ENCODE measurements around the gene SIM1.

DNA sequence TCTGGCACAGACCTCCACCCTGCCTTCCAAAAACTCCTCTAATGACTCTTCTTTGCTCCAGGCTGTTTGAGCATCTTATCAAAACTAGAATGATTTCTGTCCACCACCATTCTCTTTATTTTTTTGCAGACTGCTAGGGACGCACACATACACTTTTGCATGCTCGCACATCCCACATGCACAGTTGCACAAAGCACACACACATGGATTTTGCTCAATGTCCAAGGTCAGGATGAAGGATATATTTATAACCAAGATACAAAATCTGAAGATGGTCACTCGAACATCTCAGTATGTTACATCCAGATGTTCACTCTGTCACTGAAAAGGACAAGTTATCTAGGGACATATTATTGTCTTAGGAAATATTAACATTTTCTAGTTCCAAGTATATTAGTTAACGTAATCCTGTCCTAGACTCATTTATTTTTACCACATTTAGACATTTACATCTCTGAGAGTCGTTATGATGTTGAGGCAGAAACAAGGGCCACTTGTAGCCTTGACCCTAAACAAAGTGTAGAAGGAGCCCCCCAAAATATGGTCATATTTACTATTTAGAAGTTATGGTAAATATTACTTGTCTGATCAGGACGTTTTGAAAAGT is 3.4 kb upstream of the SIM1 start:
- TF ChIP-seq GATA3 (IDR thresholded peaks at IDR 0.05; ENCODE audit: low read depth, low read length) = no peak
- TF ChIP-seq GATA2 (IDR thresholded peaks at IDR 0.05; ENCODE audit: low read depth, low read length) = no peak

All from SH-SY5Y (cell line).